A673 (cell line): ENCODE data around the gene SCAP. TPM values are rescaled to one million over a fixed set of nuclear protein-coding genes. Genes with fewer than 3 reads are reported as not detected.

ENCODE experiments used
- BruUV-seq: library from RNA; stranded (reverse); fragments of 400-500 nt; replicated peaks from 2 replicates; lab custom pipeline; 2021; lab: Mats Ljungman, UMichigan
- CTCF ChIA-PET: fragments of 300-600 bp; sonication (Branson Sonifier 250); formaldehyde crosslinking; loops from one replicate; lab custom pipeline; 2022; ENCODE audit warnings: antibody characterized with exemption; lab: Charles Lee
- POLR2A ChIA-PET: fragments of 300-600 bp; sonication (Branson Sonifier 250); formaldehyde crosslinking; loops from one replicate; lab custom pipeline; 2022; ENCODE audit warnings: antibody characterized with exemption; ENCODE audit not compliant: low non-redundant PET; lab: Charles Lee
- DNase-seq: peaks from one replicate; pipeline ENCODE4 v3.0.0-alpha.2; 2015; ENCODE audit warnings: low spot score
- H3K27ac ChIP-seq: fragments of 200-600 bp; sonication (generic); 2 replicates; pipeline ENCODE4 v1.5.1; 2016; ENCODE audit warnings: mixed run types, low read depth, mild to moderate bottlenecking, mixed read lengths, antibody characterized with exemption, low read length; ENCODE audit not compliant: poor library complexity, severe bottlenecking
- H3K27me3 ChIP-seq: fragments of 200-600 bp; sonication (generic); replicated peaks from 2 replicates; pipeline ENCODE4 v1.6.1; 2017; ENCODE audit warnings: mixed run types, low read depth, mild to moderate bottlenecking, mixed read lengths, antibody characterized with exemption, low read length; ENCODE audit not compliant: insufficient read depth, poor library complexity
- H3K36me3 ChIP-seq: fragments of 200-600 bp; sonication (generic); 2 replicates; pipeline ENCODE4 v1.6.1; 2016; ENCODE audit warnings: mixed run types, mild to moderate bottlenecking, mixed read lengths, antibody characterized with exemption, low read length; ENCODE audit not compliant: insufficient read depth, poor library complexity, severe bottlenecking
- H3K4me1 ChIP-seq: fragments of 200-600 bp; sonication (generic); 2 replicates; pipeline ENCODE4 v1.6.1; 2017; ENCODE audit warnings: mixed run types, mild to moderate bottlenecking, mixed read lengths, antibody characterized with exemption, low read length; ENCODE audit not compliant: insufficient read depth, poor library complexity, severe bottlenecking
- H3K4me3 ChIP-seq: fragments of 200-600 bp; sonication (generic); 2 replicates; pipeline ENCODE4 v1.5.1; 2016; ENCODE audit warnings: low read depth, mixed run types, mild to moderate bottlenecking, mixed read lengths, low read length; ENCODE audit not compliant: poor library complexity, severe bottlenecking
- H3K9me3 ChIP-seq: fragments of 200-600 bp; sonication (generic); 2 replicates; pipeline ENCODE4 v1.6.1; 2016; ENCODE audit warnings: mixed run types, low read depth, mild to moderate bottlenecking, mixed read lengths, antibody characterized with exemption, low read length; ENCODE audit not compliant: poor library complexity, severe bottlenecking
- CTCF ChIP-seq: fragments of 300-800, 200-600 bp; sonication (generic); conservative IDR thresholded peaks from 2 replicates; pipeline ENCODE4 v1.5.1; 2017; ENCODE audit warnings: low read depth, mild to moderate bottlenecking, antibody characterized with exemption, low read length, moderate library complexity, mixed read lengths
- EZH2 ChIP-seq: fragments of 200-600 bp; sonication (generic); IDR thresholded peaks from 2 replicates; pipeline ENCODE4 v1.6.1; 2017; ENCODE audit warnings: borderline replicate concordance, low read depth, mild to moderate bottlenecking, mixed read lengths, antibody characterized with exemption, low read length; ENCODE audit not compliant: poor library complexity, severe bottlenecking
- intact Hi-C: fragments of 100-400 bp; cut with micrococcal nuclease; formaldehyde crosslinking; loops from one replicate; pipeline ENCODE4 v1.10.0; 2022; ENCODE audit not compliant: unreplicated experiment
- total RNA-seq: library from RNA; stranded (reverse); gene quantifications from 2 replicates; pipeline ENCODE4 v1.2.3, GENCODE V29; 2021

SCAP gene
- total RNA-seq, 1 experiment from 2014 or later: 43.4 TPM

- BruUV-seq: no TSS peak
- Histone ChIP-seq H3K27me3 (no peaks in the 10 kb centered on the region), H3K4me3 (peak within 1 kb of the TSS; percentile 75), H3K4me1 (no peaks in the 10 kb centered on the region), H3K36me3 (no peaks in the 10 kb centered on the region), H3K9me3 (no peaks in the 10 kb centered on the region), H3K27ac (peak within 1 kb of the TSS; percentile 81)
- intact Hi-C loops: no loop called here
- ChIA-PET CTCF (no interaction called here), POLR2A (no interaction called here)
- peak; percentile 96 for DNase-seq
- TF ChIP-seq EZH2 (no peak), CTCF (no peak)
Observed at GRCh38 chr3:47380601-47381316, 95.0 kb downstream of the SCAP start, which contains the start of gene PTPN23. Gene PTPN23 (plus strand): TSS chr3:47381021. CDS start chr3:47381097, 76 bp downstream.

DNA sequence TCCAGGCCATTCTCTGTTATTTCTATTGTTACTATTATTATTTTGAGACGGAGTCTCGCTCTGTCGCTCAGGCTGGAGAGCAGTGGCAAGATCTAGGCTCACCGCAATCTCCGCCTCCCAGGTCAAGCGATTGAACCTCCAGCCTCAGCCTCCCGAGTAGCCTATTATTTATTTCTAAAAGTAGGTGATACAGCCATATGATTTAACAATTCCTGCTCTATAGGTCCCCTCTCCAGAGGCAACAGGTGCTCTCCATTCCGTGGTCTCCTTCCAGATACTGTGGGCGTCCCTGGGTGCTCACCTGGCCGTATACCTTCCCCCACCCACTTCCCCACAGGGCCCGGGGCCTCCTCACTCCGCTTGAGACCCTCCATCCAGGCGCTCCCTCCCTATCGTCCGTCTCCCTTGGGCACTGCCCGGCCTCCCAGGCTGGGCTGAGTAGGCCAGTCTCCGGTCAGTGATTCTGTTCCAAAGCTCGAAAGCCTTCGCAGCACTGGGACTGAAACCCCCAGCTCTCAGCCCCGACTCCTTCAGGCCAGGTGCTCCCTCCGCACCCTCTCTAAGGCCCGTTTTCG, 95.6 kb downstream of the SCAP start:
- Histone ChIP-seq H3K9me3 (no peaks in the 10 kb centered on the region), H3K4me1 (no peaks in the 10 kb centered on the region), H3K4me3 (peak overlapping the region; percentile 75), H3K27ac (peak overlapping the region; percentile 81), H3K36me3 (no peaks in the 10 kb centered on the region), H3K27me3 (no peaks in the 10 kb centered on the region)
- no TSS peak for BruUV-seq
- ChIA-PET CTCF (no interaction called here), POLR2A (no interaction called here)
- TF ChIP-seq CTCF: no peak
- no peak for TF ChIP-seq EZH2
- intact Hi-C loops: no loop called here
- no peak for DNase-seq

GRCh38 chr3:47379411-47379899, 96.3 kb downstream of the SCAP start:
- Histone ChIP-seq H3K27ac (peak overlapping the region; percentile 81), H3K36me3 (no peaks in the 10 kb centered on the region), H3K27me3 (no peaks in the 10 kb centered on the region), H3K9me3 (no peaks in the 10 kb centered on the region), H3K4me3 (peak overlapping the region; percentile 75), H3K4me1 (no peaks in the 10 kb centered on the region)
- no TSS peak for BruUV-seq
- TF ChIP-seq CTCF: no peak
- no peak for TF ChIP-seq EZH2
- intact Hi-C loops: no loop called here
- ChIA-PET CTCF (interaction anchor here (0.5 kb wide), 1 partner anchor 8 kb away, joined by 4 read pairs; no protein-coding TSS in a partner anchor), POLR2A (no interaction called here)
- DNase-seq: no peak
